DND-41 (cell line): ENCODE measurements around the gene MCFD2.

ENCODE experiments used
- CTCF ChIP-seq: IDR thresholded peaks from 2 replicates; pipeline ENCODE4 v1.5.1; 2012; ENCODE audit warnings: borderline replicate concordance, low read length, moderate library complexity, mild to moderate bottlenecking; ENCODE audit not compliant: poor library complexity, severe bottlenecking; ENCODE audit errors: extremely low read depth
- EZH2 ChIP-seq: IDR thresholded peaks from 3 replicates; pipeline ENCODE4 v1.6.1; 2012; ENCODE audit warnings: borderline replicate concordance, low read depth, mild to moderate bottlenecking, moderate library complexity, low read length, inconsistent platforms; ENCODE audit not compliant: severe bottlenecking

GRCh38 chr2:46885376-46885775, 30.2 kb downstream of the MCFD2 start:
- TF ChIP-seq EZH2 (no peak), CTCF (no peak)
